Breast epithelium (tissue), 4 donors: ENCODE measurements around the gene ZNF213. TPM values are rescaled to one million over a fixed set of nuclear protein-coding genes. Genes with fewer than 3 reads are reported as not detected.
A peak's percentile ranks its signal among the peaks of the same experiment; 100 is the strongest.

Experiments used
- DNase-seq, 2 donors: peaks; one replicate each; pipeline ENCODE4 v3.0.0-alpha.2; 2019; ENCODE audit warnings: low spot score in 2 of 2
- H3K27ac ChIP-seq, 2 donors: fragments of 200-600 bp; sonication (generic) in 1 of 2; one replicate each; pipeline ENCODE4 v1.5.1; 2016 to 2019; ENCODE audit warnings: mild to moderate bottlenecking in 1 of 2
- H3K27me3 ChIP-seq, 2 donors: fragments of 200-600 bp; sonication (generic) in 1 of 2; one replicate each; pipeline versions ENCODE4 v1.5.1 to v1.6.0; 2017 to 2019; ENCODE audit warnings: control low read depth in 1 of 2, mild to moderate bottlenecking in 1 of 2
- H3K36me3 ChIP-seq: fragments of 200-600 bp; one replicate; pipeline ENCODE4 v1.5.1; 2019
- H3K4me1 ChIP-seq, 2 donors: fragments of 200-600 bp; sonication (generic); one replicate each; pipeline ENCODE4 v1.5.1; 2016 to 2019; ENCODE audit warnings: control low read depth in 1 of 2
- H3K4me3 ChIP-seq, 3 donors: fragments of 200-600 bp; sonication (generic); 1 replicate in 2 of 3; 2 replicates in 1 of 3; pipeline ENCODE4 v1.5.1; 2016 to 2019; ENCODE audit warnings: mild to moderate bottlenecking in 3 of 3, moderate library complexity in 2 of 3
- H3K9me3 ChIP-seq, 2 donors: fragments of 200-600 bp; sonication (generic) in 1 of 2; one replicate each; pipeline ENCODE4 v1.5.1; 2016 to 2019; ENCODE audit warnings: control low read depth in 1 of 2
- POLR2A ChIP-seq: fragments of 450-650 bp; IDR thresholded peaks from one replicate; pipeline ENCODE4 v1.6.1; 2016; ENCODE audit warnings: antibody characterized with exemption, mild to moderate bottlenecking, moderate library complexity
- POLR2AphosphoS5 ChIP-seq, 3 donors: sonication (generic); formaldehyde crosslinking; IDR thresholded peaks; one replicate each; pipeline ENCODE4 v1.6.1; 2017; ENCODE audit warnings: antibody characterized with exemption in 3 of 3
- intact Hi-C: fragments of 100-400 bp; cut with DNase I; formaldehyde crosslinking; loops from one replicate; pipeline ENCODE4 v1.15.1; 2023; ENCODE audit warnings: low total_unique reads
- total RNA-seq, 3 donors: library from RNA; depleted of rRNA; stranded (reverse); fragments of >200 nt; gene quantifications; one replicate each; pipeline ENCODE4 v1.1.0, GENCODE V29; 2016
- TF ChIP-seq, protein P1 (sequence below), 3 donors: fragments of 450-650 bp; IDR thresholded peaks; one replicate each; pipeline ENCODE4 v1.5.1; 2016 to 2017; ENCODE audit warnings: antibody characterized with exemption in 3 of 3, mild to moderate bottlenecking in 3 of 3, moderate library complexity in 3 of 3

The ZNF213 gene
- total RNA-seq, 3 donors from 2014 or later, result 4.0 to 5.6 (median 5.6) TPM

DNA sequence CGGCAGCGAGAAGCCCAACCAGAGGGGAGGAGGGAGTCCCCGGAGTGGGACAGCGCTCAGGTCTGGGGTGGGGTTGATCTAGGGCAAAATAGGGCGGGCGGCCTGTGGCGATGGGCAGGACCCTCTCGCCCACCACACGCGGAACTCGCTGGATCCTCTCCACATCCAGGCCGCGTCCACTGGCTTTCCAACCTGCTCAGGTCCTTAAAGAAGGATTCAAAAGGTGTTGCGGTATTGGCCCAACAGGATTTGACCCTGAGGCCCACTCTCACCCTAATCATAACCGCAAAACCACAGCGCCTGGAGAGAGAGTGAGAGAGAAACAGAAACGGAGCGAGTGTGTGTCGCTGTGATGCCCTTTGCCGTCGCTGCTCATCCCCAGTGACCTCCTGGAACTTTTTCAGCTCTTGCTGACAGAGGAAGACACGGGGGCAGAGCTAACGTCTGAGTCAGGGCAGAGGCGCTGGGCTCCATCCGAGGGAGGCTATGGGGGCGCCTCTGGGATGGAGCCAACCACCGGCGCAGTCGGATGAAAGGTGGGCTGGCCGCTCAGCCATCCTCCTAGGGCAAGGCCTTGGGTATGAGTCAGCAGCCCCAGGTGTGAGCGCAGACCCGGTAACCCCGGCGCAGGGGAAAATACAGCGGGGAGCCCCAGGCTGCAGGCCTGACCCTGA, 36.5 kb downstream of the ZNF213 start:
- H3K4me3 ChIP-seq, result peak overlapping the region in 2 of 3 donors; percentile 36 to 52

DNA sequence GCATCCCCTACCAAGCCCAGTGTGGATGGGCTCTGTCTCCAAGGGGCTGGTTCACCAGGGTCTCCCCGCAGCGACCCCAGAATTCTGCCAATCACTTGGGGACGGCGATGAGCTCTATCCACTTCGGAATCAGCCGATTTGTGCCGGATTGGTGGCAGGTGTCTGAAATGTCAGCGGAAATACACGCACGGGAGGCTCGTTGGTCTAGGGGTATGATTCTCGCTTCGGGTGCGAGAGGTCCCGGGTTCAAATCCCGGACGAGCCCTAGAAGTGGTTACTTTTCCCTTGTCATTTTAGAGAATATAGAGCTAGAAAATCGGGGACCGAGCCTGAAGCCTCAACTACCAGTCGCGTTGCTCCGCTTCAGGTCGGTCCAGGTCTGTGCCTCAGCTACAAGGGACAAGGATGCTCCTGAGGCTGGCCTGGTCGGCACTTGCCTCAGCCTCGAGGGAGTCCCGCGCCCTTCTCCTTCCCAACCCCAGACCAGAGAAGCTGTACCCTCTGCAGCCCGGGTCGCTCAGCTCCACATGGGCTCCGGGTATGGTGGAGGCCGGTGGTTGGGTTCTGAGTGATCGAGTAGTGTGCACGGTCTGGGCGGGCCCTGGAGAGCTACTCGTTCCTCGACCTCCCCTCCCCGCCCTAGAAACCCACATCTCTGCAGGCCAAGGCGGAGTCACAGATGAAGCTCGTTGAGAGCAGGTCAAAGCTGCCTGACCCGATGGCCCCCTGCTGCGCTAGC, 37.2 kb downstream of the ZNF213 start:
- Histone ChIP-seq H3K4me1 (no peaks in the 10 kb centered on the region), H3K27ac (no peak overlapping the region), H3K36me3 (no peaks in the 10 kb centered on the region), H3K4me3 (peak overlapping the region in 1 of 3 donors; percentile 52), H3K9me3 (no peaks in the 10 kb centered on the region), H3K27me3 (peaks cover 6 to 89% of the 10 kb centered on the region in 2 donors)
- DNase-seq, result no peak
- intact Hi-C loops, result no loop called here
- no peak for TF ChIP-seq POLR2AphosphoS5 (IDR thresholded peaks at IDR 0.05)
- TF ChIP-seq, protein P1, sequence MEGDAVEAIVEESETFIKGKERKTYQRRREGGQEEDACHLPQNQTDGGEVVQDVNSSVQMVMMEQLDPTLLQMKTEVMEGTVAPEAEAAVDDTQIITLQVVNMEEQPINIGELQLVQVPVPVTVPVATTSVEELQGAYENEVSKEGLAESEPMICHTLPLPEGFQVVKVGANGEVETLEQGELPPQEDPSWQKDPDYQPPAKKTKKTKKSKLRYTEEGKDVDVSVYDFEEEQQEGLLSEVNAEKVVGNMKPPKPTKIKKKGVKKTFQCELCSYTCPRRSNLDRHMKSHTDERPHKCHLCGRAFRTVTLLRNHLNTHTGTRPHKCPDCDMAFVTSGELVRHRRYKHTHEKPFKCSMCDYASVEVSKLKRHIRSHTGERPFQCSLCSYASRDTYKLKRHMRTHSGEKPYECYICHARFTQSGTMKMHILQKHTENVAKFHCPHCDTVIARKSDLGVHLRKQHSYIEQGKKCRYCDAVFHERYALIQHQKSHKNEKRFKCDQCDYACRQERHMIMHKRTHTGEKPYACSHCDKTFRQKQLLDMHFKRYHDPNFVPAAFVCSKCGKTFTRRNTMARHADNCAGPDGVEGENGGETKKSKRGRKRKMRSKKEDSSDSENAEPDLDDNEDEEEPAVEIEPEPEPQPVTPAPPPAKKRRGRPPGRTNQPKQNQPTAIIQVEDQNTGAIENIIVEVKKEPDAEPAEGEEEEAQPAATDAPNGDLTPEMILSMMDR (IDR thresholded peaks at IDR 0.05), result no peak
- TF ChIP-seq POLR2A, result no peak

More for the DNA sequence above, 36.5 kb downstream of the ZNF213 start:
- Histone ChIP-seq H3K27ac (no peak overlapping the region), H3K9me3 (no peaks in the 10 kb centered on the region), H3K27me3 (peaks cover 6 to 82% of the 10 kb centered on the region in 2 donors), H3K36me3 (no peaks in the 10 kb centered on the region), H3K4me1 (no peaks in the 10 kb centered on the region)
- TF ChIP-seq, protein P1 (IDR thresholded peaks at IDR 0.05), result no peak
- TF ChIP-seq POLR2A (no peak), POLR2AphosphoS5 (IDR thresholded peaks at IDR 0.05) (no peak)
- intact Hi-C loops, result no loop called here
- no peak for DNase-seq

DNA sequence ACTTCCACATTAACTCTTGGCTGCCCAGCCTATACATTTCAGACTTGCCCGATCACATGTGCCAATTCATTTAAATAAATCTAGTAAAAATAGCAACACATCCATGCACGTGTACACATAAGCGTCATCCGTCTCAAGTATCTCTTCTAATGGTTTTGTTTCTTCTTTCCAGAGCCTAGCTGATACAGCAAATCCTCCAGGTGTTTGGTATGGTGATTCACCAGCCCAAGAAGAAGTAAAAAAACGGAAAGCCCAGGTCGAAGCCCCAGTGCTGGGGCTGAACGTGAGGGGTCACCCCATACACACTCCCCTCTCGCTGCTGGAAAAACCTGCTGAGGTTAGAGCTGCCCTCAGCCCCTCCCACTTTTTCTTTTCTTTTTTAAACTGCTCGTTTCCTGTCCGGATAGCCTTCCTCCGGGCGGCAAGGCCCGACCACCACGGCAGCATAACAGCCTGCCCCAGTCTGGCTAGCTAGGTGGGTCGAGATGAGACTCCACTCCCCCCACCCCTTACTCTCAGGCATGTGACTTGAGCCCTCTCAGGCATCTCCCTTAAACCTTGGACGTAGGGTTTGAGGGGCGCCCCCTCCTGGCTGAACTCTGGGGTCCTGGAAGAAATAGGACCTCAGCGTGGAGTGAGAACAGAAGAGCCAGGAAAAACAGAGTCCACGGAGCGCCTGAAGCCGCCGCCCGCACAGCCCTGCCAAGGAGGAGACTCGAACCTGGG, 39.2 kb downstream of the ZNF213 start:
- no peak for TF ChIP-seq POLR2A
- no peak for TF ChIP-seq POLR2AphosphoS5 (IDR thresholded peaks at IDR 0.05)
- TF ChIP-seq, protein P1 (IDR thresholded peaks at IDR 0.05), result no peak
- peaks cover 6 to 95% of the 10 kb centered on the region in 2 donors for H3K27me3 ChIP-seq
- no peak overlapping the region for H3K4me3 ChIP-seq
- H3K27ac ChIP-seq, result no peak overlapping the region
- H3K4me1 ChIP-seq, result no peaks in the 10 kb centered on the region
- intact Hi-C loops, result no loop called here
- no peaks in the 10 kb centered on the region for H3K36me3 ChIP-seq
- DNase-seq, result no peak
- no peaks in the 10 kb centered on the region for H3K9me3 ChIP-seq

DNA sequence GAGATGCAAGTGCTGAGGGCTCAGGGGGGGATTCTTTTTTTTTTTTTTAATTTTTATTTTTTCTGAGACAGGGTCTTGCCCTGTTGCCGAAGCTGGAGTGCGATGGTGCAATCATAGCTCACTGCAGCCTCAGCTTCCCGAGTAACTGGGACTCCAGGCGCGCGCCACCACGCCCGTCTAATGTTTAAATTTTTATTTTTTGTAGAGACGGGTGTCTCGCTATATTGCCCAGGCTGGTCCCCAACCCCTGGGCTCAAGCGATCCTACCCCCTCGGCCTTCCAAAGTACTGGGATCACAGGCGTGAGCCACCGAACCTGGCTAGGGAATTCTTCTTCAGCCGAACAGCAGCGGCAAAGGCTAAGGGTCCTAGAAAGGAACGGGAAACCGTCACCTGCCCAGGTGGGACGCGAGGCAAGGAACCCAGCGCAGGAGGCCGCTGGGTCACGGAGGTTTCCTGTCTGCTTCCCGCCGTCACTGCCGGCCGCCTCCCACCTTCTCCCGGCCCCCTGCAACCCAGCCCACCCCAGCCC, 39.9 kb downstream of the ZNF213 start:
- DNase-seq, result no peak
- Histone ChIP-seq H3K4me3 (no peak overlapping the region), H3K9me3 (no peaks in the 10 kb centered on the region), H3K36me3 (no peaks in the 10 kb centered on the region), H3K4me1 (no peaks in the 10 kb centered on the region), H3K27ac (no peak overlapping the region), H3K27me3 (peaks cover 6 to 96% of the 10 kb centered on the region in 2 donors)
- intact Hi-C loops, result no loop called here
- TF ChIP-seq POLR2A, result no peak
- TF ChIP-seq, protein P1 (IDR thresholded peaks at IDR 0.05), result no peak
- TF ChIP-seq POLR2AphosphoS5 (IDR thresholded peaks at IDR 0.05), result no peak
